Measurements from ENCODE around the gene MAPK4.

The MAPK4 gene

GRCh38 chr18:50573679-50574078, 13.8 kb downstream of the MAPK4 start:
- Mint-ChIP-seq H3K27me3 (ENCODE audit: low read depth, poor library complexity) (peaks cover 9% of the 10 kb centered on the region), H3K4me1 (peaks cover 31% of the 10 kb centered on the region), H3K9me3 (peaks cover 13% of the 10 kb centered on the region), H3K36me3 (ENCODE audit: low read depth) (peaks cover 18% of the 10 kb centered on the region), H3K4me3 (no peak overlapping the region), H3K27ac (no peak overlapping the region)
- TF ChIP-seq, protein P1, sequence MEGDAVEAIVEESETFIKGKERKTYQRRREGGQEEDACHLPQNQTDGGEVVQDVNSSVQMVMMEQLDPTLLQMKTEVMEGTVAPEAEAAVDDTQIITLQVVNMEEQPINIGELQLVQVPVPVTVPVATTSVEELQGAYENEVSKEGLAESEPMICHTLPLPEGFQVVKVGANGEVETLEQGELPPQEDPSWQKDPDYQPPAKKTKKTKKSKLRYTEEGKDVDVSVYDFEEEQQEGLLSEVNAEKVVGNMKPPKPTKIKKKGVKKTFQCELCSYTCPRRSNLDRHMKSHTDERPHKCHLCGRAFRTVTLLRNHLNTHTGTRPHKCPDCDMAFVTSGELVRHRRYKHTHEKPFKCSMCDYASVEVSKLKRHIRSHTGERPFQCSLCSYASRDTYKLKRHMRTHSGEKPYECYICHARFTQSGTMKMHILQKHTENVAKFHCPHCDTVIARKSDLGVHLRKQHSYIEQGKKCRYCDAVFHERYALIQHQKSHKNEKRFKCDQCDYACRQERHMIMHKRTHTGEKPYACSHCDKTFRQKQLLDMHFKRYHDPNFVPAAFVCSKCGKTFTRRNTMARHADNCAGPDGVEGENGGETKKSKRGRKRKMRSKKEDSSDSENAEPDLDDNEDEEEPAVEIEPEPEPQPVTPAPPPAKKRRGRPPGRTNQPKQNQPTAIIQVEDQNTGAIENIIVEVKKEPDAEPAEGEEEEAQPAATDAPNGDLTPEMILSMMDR (IDR thresholded peaks at IDR 0.05): peak; percentile 13
- no peak for DNase-seq

GRCh38 chr18:50578030-50578429, 18.1 kb downstream of the MAPK4 start:
- Mint-ChIP-seq H3K27ac (no peak overlapping the region), H3K36me3 (ENCODE audit: low read depth) (peaks cover 5% of the 10 kb centered on the region), H3K9me3 (no peaks in the 10 kb centered on the region), H3K4me1 (peaks cover 5% of the 10 kb centered on the region), H3K27me3 (ENCODE audit: low read depth, poor library complexity) (peaks cover 11% of the 10 kb centered on the region), H3K4me3 (no peak overlapping the region)
- DNase-seq: no peak
- TF ChIP-seq, protein P1 (IDR thresholded peaks at IDR 0.05): no peak

DNA sequence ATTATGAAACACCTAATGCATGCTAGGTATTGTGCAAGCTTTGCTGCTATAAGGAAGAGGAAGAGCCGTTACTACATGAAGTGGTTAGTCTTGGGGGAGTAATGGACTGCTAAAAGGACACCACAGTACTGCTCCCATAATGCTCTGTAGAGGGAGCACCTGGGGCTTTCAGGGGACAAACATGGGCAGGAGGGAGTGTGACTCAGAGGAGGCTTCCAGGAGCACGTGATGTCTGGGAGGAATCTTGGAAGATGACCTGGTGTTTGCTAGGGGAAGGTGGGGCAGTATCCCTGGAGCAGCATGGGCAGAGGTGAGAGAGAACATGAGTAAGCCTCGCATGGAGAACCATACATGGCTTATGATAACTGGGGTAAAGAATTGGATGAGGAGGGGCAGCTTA, 18.8 kb downstream of the MAPK4 start:
- TF ChIP-seq, protein P1 (IDR thresholded peaks at IDR 0.05): no peak
- no peak for DNase-seq
- Mint-ChIP-seq H3K4me1 (peaks cover 3% of the 10 kb centered on the region), H3K27ac (no peak overlapping the region), H3K9me3 (no peaks in the 10 kb centered on the region), H3K4me3 (no peak overlapping the region), H3K27me3 (ENCODE audit: low read depth, poor library complexity) (peaks cover 11% of the 10 kb centered on the region), H3K36me3 (ENCODE audit: low read depth) (peaks cover 5% of the 10 kb centered on the region)

GRCh38 chr18:50579061-50579774, 19.3 kb downstream of the MAPK4 start:
- H3K27me3 Mint-ChIP-seq (ENCODE audit: low read depth, poor library complexity): peaks cover 11% of the 10 kb centered on the region
- H3K9me3 Mint-ChIP-seq: no peaks in the 10 kb centered on the region

GRCh38 chr18:50581517-50581916, 21.6 kb downstream of the MAPK4 start:
- H3K9me3 Mint-ChIP-seq: peaks cover 7% of the 10 kb centered on the region
- no peak overlapping the region for H3K4me3 Mint-ChIP-seq
- H3K27ac Mint-ChIP-seq: no peak overlapping the region
- peaks cover 7% of the 10 kb centered on the region for H3K36me3 Mint-ChIP-seq (ENCODE audit: low read depth)
- H3K4me1 Mint-ChIP-seq: peaks cover 8% of the 10 kb centered on the region
- H3K27me3 Mint-ChIP-seq (ENCODE audit: low read depth, poor library complexity): peaks cover 11% of the 10 kb centered on the region
- TF ChIP-seq, protein P1 (IDR thresholded peaks at IDR 0.05): no peak
- DNase-seq: no peak

More at GRCh38 chr18:50579061-50579774, 19.3 kb downstream of the MAPK4 start:
- H3K4me1 Mint-ChIP-seq: peaks cover 8% of the 10 kb centered on the region
- no peak overlapping the region for H3K27ac Mint-ChIP-seq
- H3K36me3 Mint-ChIP-seq (ENCODE audit: low read depth): peaks cover 5% of the 10 kb centered on the region
- TF ChIP-seq, protein P1 (IDR thresholded peaks at IDR 0.05): no peak
- no peak overlapping the region for H3K4me3 Mint-ChIP-seq
- DNase-seq: no peak

- no peak overlapping the region for H3K27ac Mint-ChIP-seq
- TF ChIP-seq, protein P1 (IDR thresholded peaks at IDR 0.05): no peak
- H3K27me3 Mint-ChIP-seq (ENCODE audit: low read depth, poor library complexity): peaks cover 11% of the 10 kb centered on the region
- peaks cover 9% of the 10 kb centered on the region for H3K9me3 Mint-ChIP-seq
- peaks cover 8% of the 10 kb centered on the region for H3K4me1 Mint-ChIP-seq
- no peak overlapping the region for H3K4me3 Mint-ChIP-seq
- no peak for DNase-seq
- peaks cover 7% of the 10 kb centered on the region for H3K36me3 Mint-ChIP-seq (ENCODE audit: low read depth)
Observed at GRCh38 chr18:50582500-50582899, 22.6 kb downstream of the MAPK4 start.
